ENCODE data around the gene SMPD3. TPM values are rescaled to one million over a fixed set of nuclear protein-coding genes. Genes with fewer than 3 reads are reported as not detected.

SMPD3 gene
- total and polyA plus RNA-seq, 2 of the 4 experiments (the other 2 are of a cell fraction): not detected

DNA sequence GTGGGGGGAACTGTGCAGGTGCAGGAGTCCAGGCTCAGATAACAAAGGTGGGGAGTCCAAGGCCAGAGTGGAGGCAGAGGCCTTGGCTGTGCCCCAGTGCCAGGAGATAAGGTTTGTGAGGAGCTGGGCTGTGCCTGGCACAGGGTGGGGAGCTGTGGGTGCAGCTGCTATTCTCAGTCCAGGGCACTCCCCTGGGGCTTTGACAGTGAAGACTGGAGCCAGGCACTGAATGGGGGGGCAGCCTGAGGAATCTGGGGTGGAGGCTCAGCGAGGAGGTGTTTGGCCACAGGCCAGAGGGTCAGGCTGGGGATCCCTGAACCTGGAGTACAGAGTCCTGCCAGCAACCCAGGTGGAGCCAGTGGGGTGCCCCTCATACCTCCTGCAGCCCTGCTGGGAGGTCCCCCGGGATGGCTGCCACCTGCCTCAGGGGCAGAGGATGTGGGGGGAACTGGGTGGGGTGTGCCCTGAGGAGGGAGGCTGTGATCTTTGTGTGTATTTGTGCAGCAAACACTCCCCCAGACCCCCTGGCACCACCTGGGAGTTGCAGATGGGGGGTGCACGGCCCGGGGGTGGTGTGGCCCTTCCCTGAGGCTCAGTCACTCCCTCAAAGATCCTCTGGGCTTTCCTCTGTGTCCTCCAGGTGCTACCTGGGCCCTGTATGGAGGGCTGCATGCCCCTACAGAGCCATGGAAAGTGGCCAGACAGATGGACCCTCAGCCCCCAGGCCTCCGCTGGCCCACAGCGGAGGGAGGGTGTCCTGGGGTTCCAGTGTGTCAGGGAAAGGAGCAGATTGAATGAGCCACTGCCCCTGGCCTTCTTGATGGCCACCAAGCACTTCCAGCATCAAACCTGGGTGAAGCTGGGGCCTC, 44.5 kb upstream of the SMPD3 start:
- Histone ChIP-seq H3K4me3 (ENCODE audit: insufficient read depth, low read depth, low read length) (no peak overlapping the region), H3K56ac (ENCODE audit: extremely low read depth, insufficient read depth, low read length) (no peak overlapping the region), H3K14ac (replicated peaks; ENCODE audit: low read depth, low read length) (no peak overlapping the region), H2AK5ac (ENCODE audit: low read depth, low read length) (no peak overlapping the region), H2BK5ac (ENCODE audit: low read depth, low read length, poor library complexity, severe bottlenecking) (no peak overlapping the region), H2AK9ac (replicated peaks; ENCODE audit: low read depth, low read length, poor library complexity) (no peak overlapping the region), H3K18ac (ENCODE audit: low read depth, low read length) (no peak overlapping the region), H3K4me1 (ENCODE audit: control insufficient read depth, insufficient read depth, low read length) (no peaks in the 10 kb centered on the region), H2BK20ac (ENCODE audit: low read depth, low read length) (no peak overlapping the region), H3K36me3 (ENCODE audit: control insufficient read depth, insufficient read depth, low read length) (no peaks in the 10 kb centered on the region), H3K9ac (ENCODE audit: low read depth, low read length) (no peak overlapping the region), H3K27me3 (ENCODE audit: control insufficient read depth, insufficient read depth, low read length) (peaks cover 15% of the 10 kb centered on the region), H4K8ac (ENCODE audit: low read depth in 2 of 2, low read length in 2 of 2) (no peak overlapping the region), H3K23ac (ENCODE audit: low read depth, low read length) (no peak overlapping the region), H4K20me1 (ENCODE audit: insufficient read depth, low read length) (no peaks in the 10 kb centered on the region), H2BK15ac (ENCODE audit: low read depth, low read length) (no peak overlapping the region), H3K79me1 (ENCODE audit: low read depth in 1 of 2, low read length in 2 of 2) (no peaks in the 10 kb centered on the region), H3K4ac (ENCODE audit: low read depth, low read length) (no peak overlapping the region), H3K4me2 (ENCODE audit: low read depth, low read length) (no peak overlapping the region), H3K9me3 (ENCODE audit: control insufficient read depth, insufficient read depth, low read length) (0 out of 2 replicates have a peak, but pooled peaks cover 2% of the 10 kb centered on the region), H3K27ac (ENCODE audit: insufficient read depth, low read length) (no peak overlapping the region), H3K9me1 (ENCODE audit: insufficient read depth, low read length) (no peaks in the 10 kb centered on the region), H2BK120ac (ENCODE audit: low read depth, low read length) (no peak overlapping the region), H4K5ac (ENCODE audit: low read depth, low read length) (no peak overlapping the region), H4K91ac (ENCODE audit: insufficient read depth, low read depth, low read length) (no peak overlapping the region), H2AFZ (replicated peaks; ENCODE audit: low read length, poor library complexity) (no peak overlapping the region)
- no peak for DNase-seq
- dilution Hi-C loops (cut with HindIII; ENCODE audit: low sequenced_read_pairs, unreplicated experiment) (no loop called here), intact Hi-C loops (cut with micrococcal nuclease) (no loop called here), in situ Hi-C loops (cut with MboI; ENCODE audit: low sequenced_read_pairs) (no loop called here)
- ChIA-PET POLR2A (ENCODE audit: unreplicated experiment) (no interaction called here), CTCF (no interaction called here)
- ATAC-seq (ENCODE audit: low read depth): no peak
- no TSS peak for BruUV-seq (replicated peaks)
- WGBS, 2 experiments (ENCODE audit: extremely low coverage in 2 of 2, insufficient read length in 1 of 2): 0% methylated on average over 1 of the region's 6 CpGs; no CpG with 5 or more reads in 1 of the 2 experiments
- TF ChIP-seq FOS (IDR thresholded peaks at IDR 0.05; ENCODE audit: low read depth, low read length) (no peak), RFX5 (IDR thresholded peaks at IDR 0.05; ENCODE audit: low read depth, low read length) (no peak), CEBPB (IDR thresholded peaks at IDR 0.05; ENCODE audit: low read depth, low read length) (no peak), MAZ (IDR thresholded peaks at IDR 0.05; ENCODE audit: borderline replicate concordance, low read depth, low read length) (no peak), BHLHE40 (IDR thresholded peaks at IDR 0.05; ENCODE audit: low read depth, low read length) (no peak), POLR2A (IDR thresholded peaks at IDR 0.05; ENCODE audit: low read depth, low read length) (no peak), RAD21 (IDR thresholded peaks at IDR 0.05; ENCODE audit: low read length) (no peak), SMC3 (IDR thresholded peaks at IDR 0.05; ENCODE audit: low read depth, low read length) (no peak), MAFK (IDR thresholded peaks at IDR 0.05; ENCODE audit: low read depth, low read length) (no peak), CHD1 (IDR thresholded peaks at IDR 0.05; ENCODE audit: low read depth, low read length) (no peak), NFE2L2 (IDR thresholded peaks at IDR 0.05; ENCODE audit: low read depth, low read length) (no peak), RCOR1 (IDR thresholded peaks at IDR 0.05; ENCODE audit: insufficient replicate concordance, low read length) (no peak)
- TF ChIP-seq, protein P1, sequence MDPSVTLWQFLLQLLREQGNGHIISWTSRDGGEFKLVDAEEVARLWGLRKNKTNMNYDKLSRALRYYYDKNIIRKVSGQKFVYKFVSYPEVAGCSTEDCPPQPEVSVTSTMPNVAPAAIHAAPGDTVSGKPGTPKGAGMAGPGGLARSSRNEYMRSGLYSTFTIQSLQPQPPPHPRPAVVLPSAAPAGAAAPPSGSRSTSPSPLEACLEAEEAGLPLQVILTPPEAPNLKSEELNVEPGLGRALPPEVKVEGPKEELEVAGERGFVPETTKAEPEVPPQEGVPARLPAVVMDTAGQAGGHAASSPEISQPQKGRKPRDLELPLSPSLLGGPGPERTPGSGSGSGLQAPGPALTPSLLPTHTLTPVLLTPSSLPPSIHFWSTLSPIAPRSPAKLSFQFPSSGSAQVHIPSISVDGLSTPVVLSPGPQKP (IDR thresholded peaks at IDR 0.05; ENCODE audit: borderline replicate concordance, low read depth, low read length): no peak
- TF ChIP-seq, protein P2, sequence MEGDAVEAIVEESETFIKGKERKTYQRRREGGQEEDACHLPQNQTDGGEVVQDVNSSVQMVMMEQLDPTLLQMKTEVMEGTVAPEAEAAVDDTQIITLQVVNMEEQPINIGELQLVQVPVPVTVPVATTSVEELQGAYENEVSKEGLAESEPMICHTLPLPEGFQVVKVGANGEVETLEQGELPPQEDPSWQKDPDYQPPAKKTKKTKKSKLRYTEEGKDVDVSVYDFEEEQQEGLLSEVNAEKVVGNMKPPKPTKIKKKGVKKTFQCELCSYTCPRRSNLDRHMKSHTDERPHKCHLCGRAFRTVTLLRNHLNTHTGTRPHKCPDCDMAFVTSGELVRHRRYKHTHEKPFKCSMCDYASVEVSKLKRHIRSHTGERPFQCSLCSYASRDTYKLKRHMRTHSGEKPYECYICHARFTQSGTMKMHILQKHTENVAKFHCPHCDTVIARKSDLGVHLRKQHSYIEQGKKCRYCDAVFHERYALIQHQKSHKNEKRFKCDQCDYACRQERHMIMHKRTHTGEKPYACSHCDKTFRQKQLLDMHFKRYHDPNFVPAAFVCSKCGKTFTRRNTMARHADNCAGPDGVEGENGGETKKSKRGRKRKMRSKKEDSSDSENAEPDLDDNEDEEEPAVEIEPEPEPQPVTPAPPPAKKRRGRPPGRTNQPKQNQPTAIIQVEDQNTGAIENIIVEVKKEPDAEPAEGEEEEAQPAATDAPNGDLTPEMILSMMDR (conservative IDR thresholded peaks at IDR 0.05; ENCODE audit: low read depth, low read length): no peak
- TF ChIP-seq, protein P3, sequence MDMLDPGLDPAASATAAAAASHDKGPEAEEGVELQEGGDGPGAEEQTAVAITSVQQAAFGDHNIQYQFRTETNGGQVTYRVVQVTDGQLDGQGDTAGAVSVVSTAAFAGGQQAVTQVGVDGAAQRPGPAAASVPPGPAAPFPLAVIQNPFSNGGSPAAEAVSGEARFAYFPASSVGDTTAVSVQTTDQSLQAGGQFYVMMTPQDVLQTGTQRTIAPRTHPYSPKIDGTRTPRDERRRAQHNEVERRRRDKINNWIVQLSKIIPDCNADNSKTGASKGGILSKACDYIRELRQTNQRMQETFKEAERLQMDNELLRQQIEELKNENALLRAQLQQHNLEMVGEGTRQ (IDR thresholded peaks at IDR 0.05; ENCODE audit: low read depth, low read length): no peak

Data from IMR-90 (cell line).